GM19239 (cell line): Measurements from ENCODE around the gene GATD1.

Experiments
- DNase-seq: peaks from one replicate; pipeline ENCODE4 v3.0.0; 2011; ENCODE audit warnings: low spot score; ENCODE audit not compliant: insufficient read length
- FAIRE-seq: peaks from 2 replicates; lab custom pipeline; 2011; peaks lifted over from hg19 to GRCh38; lab: Jason Lieb, UNC

GATD1 gene

DNA sequence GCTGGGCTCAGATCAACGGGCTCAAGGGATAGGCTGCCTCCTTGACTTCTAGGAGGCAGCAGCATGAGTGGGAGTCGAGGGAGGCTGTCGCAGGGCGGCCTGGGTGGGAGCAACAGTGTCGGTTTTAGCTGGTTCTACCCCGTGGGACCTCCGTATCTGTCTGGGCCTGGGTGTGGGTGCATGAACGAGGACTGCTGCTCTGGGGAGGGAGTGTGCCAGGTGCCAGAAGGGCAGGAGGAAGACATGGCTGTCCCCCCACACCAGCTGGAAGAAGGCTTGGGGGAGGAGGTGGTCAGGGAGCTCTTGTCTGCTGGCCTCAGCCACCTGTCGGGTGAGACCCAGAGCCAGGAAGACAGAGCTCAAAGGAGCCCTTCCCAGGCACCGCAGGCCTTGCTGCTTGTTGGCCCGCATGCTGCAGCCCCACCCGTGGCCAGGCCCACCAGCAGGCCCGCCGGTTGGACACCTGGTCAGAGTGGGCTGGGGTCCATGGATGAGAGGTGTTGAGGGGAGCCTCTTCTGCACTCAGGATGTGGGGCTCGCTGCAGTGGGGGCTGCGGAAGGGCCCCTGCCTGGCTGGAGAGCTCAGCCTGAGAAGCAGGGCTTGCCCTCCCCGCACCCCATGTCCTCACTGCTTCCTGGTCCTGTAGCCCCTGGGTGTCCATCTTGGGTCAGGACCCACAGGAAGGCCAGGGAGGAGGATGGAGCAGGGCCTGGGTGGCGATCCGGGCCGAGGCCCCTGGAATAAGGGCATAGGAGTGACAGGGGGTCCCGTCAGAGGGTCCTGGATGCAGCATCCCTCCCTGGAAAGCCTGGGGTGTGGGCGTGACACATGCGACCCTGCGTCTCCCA, 9.2 kb upstream of the GATD1 start:
- no peak for DNase-seq
- no peak for FAIRE-seq

DNA sequence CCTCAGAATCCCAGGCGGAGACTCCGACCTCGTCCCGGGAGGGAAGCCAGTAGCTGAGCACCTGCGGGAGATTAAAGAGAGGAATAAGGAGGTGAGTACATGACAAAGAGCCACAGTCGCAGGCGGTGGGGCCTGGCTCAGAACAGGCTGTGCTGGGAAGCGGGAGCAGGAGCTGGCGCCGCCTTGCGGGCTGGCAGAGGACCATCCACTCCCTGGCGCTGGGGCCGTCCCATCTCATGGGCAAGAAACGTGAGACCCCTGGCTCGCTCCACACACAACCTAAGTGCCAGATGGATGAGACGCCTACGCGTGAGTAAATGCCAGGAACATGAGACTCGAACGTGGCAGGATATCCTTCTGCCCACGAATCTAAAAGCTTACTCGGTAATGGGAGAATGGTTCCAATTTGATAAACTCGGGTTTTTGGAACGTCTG, 6.3 kb upstream of the GATD1 start:
- no peak for DNase-seq
- FAIRE-seq = no peak

DNA sequence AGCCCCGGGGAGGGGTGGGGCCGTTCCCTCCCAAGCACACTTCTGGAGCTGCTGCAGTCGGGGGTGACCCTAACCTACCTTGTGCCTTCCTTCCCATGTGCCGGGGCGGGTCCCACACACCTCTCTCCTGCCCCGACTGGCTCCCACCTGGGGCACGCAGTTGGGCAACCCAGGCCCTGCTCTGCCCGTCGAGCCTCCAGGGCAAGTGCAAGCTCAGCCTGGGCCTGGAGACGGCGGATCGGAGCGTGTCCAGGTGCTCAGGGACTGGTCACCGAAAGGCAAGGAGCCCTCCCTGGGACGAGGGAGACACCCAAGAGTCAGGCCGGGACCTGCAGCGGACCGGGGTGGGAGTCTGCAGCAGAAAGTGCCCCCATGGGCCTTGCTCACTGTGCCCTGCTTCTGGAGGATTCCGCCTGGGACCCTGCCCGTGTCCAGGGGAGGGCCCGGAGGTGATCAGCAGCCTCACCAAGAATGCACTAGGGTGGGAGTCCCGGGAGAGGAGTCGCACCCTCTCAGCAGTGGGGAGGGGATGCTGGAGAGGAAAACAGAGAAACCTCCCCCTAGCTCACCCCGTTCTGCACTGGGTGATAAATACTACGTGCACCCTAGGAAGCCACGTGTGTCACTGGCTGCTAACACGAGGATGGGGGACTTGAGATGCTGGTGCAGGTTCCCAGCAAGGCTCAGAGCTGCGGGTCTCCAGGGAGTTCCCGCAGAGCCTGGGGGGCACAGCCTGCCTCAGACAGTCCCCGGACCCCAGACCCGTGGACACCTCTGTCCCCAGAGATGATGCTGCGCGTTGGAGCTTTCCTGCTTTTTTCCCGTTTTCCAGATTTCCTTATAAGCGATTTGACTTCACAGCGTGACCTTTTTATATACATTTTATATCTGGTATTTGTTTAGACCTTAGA, 5.2 kb upstream of the GATD1 start:
- FAIRE-seq = no peak
- DNase-seq = no peak

DNA sequence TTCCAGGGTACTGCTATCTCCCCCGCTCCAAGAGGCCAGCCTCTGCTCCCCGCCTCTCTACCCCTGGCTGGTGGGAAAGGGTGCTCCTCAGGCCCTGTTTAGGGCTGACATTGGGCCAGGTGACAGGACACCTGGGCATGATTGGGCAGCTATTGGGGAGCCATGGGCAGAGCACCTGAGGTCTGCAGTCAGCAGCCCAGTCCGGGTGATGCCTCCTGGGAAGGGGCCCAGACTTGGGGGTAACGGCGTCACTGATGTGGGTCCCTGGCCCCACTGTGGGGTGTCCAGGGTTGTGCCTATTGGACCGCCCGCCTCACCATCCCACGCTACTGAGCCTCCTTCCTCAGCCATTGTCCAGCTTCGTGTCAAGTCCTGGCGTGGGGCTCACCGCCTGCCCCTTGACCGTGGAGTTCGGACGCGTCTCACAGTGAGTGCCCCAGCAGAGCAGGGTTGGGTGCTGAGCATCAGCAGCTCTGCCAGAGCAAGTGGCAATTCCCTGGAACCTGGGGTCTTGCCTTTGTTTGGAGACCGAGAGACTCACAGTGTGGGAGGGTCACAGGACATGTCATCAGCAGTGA, 2.8 kb upstream of the GATD1 start:
- no peak for FAIRE-seq
- no peak for DNase-seq

DNA sequence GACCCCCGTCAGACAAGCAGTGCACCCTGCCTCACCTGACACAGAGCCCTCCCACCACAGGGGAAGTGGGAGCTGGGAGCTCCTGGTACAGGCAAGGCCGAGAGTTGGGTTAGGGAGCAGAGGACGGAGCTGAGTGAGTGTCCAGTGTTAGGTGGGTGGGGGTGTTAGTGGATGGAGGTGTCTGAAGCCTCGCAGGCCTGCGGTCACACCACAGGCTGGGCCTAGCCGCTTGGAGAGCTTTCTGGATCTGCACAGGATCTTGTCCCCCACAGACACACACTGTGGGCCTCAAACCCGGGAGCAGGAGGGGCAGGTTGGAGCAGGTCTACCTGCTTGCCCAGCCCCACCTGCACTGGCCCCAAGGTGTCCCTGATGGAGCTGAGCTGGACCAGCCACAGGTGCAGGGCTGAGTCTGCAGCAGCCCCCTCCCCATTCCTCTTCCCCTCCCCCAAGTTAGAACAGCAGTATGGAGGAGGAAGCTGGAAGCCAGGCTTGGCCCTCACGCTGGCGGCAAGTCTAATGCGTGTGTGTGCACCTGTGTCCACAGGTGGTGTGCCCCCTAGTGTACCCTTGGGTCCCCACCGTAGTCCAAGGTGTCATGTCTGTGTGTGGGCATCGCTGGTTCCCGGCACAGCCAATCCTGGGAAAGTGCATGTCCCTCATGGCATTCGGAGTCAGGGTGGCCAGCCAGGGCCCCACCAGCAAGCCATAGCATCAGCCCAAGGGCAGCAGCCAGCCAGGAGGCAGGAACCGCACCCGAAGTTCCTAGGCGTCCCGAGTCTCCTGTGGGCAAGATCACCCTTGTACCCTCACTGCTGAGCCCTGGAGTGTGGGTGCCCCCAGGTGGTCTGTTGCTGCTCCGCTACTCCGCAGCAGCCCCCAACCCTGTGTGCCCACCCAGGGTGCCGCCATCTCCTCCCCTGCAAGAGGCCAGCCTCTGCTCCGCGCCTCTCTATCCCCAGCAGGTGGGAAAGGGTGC, 2.0 kb upstream of the GATD1 start:
- FAIRE-seq (no peak), DNase-seq (no peak)

DNA sequence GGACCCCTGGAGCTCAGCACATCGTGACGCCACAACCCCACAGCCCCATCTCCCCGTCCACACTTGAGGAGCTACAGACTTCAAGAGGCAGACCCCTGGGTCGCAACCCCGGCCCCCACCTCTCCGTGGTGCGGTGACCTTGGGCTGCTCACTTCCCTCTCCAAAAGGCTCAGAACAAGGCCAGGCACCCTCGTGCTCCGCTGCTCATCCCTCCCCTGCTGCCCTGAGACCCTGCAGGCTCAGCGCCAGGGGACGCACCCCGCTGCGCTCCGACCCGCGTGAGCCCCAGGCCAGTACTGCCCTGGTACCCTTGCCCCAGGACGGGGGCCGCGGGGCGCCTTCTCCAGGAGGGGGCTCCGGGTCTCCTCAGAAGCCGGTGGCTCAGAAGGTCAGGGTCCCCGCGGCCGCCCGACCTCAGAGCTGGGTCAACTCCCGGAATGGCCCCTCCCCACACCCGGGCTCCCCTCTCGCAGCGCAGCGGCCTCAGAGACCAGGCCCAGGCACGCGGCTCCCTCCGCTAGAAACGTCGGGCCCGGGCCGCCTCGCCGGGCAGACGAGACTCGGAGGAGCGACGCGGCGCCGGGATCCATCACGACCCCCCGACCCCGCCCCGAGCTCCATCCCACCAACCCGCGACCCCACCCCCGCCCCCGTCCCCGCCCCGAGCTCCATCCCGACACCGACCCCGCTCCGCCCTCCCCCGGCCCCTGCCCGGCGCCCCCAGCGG, 563 bp downstream of the GATD1 start:
- peak; percentile 75 for DNase-seq

DNA sequence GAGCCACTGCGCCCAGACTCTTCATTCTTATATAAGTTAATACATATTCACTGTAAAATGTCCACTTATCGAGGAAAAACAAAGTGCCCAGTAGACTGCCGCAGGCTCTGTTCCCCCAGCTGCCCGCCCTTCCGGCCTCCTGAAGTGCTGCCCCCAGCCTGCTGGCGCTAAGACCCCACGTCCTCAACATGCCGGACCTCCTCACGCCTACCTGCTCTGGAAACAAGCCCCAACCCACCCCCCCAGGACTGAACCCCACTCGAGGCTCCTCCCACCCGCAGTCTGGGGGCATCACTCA, 1.1 kb downstream of the GATD1 start:
- DNase-seq (no peak), FAIRE-seq (no peak)

More for the DNA sequence above, 563 bp downstream of the GATD1 start:
- peak; percentile 66 for FAIRE-seq

DNA sequence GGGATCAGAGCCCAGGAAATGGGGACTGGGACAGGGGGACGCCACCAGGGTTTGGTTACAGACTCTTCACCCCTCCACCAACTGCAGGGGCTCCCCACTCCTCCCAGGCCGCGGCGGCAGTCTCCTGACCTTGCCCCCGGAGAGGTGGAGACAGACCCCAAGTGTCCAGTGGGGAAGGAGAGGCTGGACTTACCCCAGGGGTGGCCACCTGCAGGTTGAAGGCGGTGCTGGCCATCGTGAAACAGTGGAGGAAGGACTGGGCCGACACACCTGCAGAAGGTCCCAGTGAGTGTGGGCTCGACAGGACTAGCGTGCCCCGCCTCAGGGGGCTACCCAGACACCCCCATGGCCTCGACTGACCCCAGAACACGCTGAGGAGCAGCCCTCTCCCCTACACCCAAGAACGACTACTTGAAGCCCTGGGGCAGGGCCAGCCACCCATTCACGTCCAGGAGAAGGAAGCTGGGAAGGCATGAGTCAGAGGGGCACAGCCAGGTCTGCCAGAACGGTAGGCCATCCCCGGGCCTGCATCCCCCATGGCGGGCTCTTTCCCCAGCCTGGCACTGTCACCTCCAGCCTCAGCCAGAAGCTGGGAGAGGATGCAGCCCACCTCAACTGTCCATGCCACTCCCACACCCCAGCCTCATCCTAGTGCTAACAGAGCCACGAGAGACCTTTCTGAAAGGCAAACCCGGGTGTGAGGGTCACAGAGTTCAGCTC, 2.3 kb downstream of the GATD1 start:
- no peak for FAIRE-seq
- DNase-seq = no peak

DNA sequence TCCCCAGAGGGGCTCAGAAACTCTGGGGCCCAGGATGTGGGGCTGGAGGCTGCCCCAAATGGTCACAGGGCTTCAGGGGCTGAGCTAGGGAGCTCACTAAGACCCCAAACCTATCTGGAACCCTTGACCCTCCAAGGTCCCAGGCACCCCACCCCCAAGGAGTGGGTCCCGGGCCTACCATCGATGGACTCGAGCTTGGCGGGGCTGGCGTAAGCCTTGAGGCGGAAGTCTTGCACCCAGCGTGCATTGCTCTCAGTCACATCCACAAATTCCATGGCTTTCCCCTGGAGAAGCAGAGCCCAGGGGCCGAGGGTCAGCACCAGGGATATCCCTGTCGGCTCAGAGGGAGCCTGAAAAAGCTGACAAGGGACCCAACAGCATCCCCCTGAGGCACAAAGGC, 3.5 kb downstream of the GATD1 start:
- DNase-seq = no peak
- no peak for FAIRE-seq

DNA sequence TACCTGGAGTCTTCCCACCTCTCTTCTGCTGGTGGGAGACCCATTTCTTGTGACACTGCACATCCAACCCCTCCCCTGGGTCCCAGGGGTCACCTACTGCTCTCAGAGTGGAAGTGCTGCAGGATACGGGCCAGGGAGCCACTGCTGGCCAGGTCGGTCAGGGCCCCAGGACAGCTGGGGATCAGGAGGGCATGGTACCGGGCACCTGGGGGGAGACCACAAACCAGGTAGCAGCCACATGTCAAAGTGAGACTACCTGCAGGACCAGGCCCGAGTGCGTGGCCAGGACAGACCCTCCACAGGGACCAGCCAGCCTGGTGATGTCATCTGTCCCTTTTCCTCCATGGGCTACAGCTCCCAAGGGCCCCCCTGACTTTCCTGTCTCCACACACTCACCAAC, 3.9 kb downstream of the GATD1 start:
- no peak for DNase-seq
- no peak for FAIRE-seq

DNA sequence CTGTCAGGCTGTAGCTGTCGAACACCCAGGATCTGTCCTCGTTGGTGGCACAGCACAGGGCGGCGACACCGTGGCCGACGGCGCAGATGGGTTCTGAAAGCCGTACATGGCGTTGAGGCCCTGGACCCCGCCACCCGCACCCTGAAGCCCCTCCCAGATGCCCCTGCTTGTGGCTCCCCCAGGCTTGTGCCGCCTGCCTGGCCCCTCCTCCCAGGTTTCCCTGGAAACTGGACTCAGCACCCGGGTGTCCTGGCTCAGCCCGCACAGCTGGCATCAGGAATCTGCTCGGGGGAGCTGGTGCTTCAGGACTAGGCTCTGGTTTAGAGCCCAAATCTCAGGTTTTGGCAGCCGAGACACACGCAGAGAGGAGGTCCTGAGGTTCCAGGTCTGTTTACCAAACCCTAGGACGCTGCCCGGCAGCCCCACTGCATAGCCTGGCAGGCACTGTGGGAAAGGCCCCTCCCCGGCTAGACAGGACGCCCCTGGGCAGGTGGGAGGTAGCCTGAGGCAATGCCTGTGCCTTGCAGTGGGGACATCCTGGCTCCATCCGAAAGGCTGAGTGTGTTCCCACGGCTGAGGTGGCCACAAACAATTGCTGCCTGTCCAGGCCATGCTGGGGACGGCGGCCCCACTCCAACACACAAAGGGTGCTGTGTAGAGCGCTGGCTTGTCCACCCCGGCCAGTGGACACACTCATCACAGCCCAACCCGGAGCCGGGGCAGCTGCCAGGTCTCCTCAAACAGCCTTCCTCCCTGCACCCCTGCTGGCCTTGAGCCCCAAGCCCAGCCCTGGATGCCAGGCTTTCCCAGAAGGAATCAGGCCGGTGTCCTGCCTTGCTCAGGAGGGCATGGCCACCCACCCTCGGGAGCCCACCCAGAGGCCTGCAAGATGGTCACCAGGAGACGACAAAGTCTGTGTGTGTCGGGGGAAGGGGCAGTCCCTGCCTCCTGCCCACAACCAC, 4.6 kb downstream of the GATD1 start:
- FAIRE-seq = no peak
- DNase-seq = no peak

DNA sequence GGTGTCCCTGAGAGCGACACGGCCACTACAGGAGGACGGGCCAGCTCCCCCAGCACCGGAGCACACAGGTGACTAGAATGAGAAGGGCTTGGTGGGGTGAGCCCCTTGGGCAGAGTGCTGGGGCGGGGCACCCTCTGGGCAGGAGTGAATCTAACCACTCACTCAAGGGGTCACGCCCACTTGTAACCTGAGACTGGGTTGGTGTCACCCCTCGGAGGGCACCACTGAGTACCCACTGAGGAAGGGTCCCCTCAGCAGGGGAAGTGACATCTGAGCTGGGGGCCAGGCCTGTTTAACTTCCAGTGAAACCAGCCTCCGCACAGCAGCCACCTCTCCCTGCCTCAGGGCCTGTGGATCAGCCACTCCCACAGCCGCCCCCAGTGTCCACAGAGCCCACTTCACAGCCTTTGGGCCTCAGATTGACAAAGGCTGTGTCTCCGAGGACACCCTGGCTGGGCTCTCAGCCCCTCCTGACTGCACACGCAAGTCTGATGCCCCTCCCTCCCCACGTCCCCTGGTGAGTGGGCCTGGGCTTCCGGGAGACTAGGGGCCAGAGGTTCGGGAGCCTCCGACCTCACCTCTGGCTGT, 5.6 kb downstream of the GATD1 start:
- FAIRE-seq = no peak
- no peak for DNase-seq

DNA sequence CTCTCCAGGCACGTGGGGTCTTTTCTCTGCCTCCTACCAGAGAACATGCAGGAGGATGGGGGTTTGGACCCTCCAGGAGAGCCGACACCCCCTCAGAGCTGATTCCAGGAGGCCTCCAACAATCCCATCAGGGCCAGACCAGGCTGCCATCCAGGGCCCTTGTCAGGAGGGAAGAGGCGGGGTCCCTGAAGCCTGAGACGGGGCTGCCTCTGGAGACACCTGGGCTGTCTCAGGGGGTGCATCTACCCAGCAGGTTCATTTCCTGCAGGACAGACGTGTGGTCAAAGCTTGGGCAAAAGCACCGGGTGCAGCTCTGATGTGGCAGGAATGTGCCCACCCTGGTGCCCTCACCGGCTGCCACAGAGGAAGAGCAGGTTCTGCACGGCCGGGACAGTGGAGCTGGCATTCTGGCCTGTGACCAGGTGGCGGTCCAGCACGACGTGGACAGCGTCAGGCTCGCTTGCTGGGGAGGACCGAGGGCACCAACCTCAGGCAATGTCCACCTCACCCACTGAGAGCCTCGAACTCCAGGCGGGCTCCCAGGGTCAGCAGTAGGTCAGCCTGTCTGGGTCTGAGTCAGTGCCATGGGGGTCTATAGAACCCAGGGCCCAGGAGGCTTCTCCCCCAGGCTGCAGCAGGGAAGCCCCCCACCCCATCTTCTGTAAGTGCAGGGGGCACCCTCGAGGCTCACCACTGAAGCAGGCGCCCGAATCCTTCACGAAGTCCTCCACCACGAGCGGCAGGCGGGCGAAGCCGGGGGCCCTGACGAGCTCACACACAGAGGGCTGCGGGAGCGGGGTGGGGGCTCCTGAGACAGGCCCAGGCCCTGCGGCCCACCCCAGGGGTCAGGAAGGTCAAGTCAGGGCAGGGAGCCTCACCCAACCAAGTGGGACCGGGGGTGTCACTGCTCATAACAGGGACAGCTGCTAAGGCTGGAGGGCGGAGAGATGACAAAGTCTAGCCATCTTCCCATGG, 6.4 kb downstream of the GATD1 start:
- FAIRE-seq (no peak), DNase-seq (no peak)

DNA sequence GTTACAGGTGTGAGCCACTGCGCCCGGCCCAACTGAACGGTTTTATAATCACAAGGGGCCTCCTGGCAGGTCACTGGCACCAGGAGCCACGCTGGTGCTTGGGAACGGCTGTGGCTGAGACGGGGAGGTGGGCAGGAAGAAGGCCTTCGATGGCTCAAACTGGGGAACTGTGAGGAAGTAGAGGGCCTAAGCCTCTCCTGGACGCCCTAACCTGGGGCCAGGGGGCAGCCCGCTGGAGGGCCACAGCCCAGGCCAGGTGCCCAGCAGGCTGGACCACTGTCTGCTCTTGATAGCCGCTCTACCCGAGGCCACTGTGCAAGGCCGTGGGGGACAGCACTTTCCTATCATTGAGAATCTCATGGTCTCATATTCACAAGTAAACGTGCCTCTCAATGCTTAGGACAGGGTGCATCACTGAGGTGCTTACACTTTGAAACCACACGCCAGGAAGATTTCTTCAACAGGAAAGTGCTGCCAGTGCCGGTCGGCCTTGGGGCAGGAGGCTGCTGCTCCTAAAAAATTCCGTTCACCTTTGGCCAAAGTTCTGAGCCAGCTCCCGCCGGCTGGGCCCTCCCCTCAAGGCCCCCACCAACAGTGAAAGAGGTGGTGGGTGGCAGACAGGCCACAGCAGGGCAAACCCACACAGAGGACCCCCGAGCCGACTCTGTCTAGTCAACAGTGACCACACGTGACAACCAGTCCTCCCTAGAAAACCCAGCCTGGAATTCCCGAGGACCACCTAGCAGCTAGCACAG, 7.2 kb downstream of the GATD1 start:
- DNase-seq = no peak
- FAIRE-seq = no peak

DNA sequence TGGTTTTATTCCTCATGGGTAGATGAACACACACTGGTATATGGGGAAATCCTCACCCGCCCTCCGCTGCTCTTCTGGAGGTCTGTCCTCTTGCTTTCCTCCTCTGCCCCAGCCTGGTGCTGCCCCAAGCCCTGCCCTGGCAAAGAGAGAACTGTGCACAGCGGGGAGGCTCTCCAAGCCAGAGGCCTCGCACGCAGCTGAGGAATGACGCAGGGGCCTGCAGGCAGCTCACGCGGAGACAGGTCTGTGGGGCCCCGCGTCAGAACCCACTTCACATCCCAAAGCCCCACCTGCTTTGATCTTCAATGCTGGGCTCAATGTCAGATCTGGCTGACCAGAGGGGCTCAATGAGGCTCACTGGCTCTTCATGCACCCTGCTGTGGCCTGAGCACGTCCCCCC, 10.0 kb downstream of the GATD1 start:
- DNase-seq (no peak), FAIRE-seq (no peak)

DNA sequence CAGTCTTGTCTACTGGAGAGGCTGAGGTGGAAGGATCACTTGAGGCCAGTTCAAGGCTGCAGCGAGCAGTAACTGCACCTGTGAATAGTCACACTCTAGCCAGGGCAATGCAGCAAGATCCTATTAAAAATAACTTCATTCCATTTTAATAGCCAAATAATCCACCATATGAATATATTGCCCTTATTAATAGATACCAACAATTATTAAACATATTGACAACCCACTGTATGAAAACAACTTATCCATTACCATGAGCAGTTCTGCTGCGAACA, 10.4 kb downstream of the GATD1 start:
- FAIRE-seq = no peak
- no peak for DNase-seq
